ENCODE measurements around the gene UTP18. TPM values are rescaled to one million over a fixed set of nuclear protein-coding genes. Genes with fewer than 3 reads are reported as not detected.

The UTP18 gene
- total and polyA plus RNA-seq, 2 of the 13 experiments (the other 11 are each of a cell fraction or from before 2014, with no cell fraction given), result 35.2 to 104 TPM

GRCh38 chr17:51346218-51346982 lies 86.1 kb downstream of the UTP18 start (continued):
- TF ChIP-seq, protein P1, sequence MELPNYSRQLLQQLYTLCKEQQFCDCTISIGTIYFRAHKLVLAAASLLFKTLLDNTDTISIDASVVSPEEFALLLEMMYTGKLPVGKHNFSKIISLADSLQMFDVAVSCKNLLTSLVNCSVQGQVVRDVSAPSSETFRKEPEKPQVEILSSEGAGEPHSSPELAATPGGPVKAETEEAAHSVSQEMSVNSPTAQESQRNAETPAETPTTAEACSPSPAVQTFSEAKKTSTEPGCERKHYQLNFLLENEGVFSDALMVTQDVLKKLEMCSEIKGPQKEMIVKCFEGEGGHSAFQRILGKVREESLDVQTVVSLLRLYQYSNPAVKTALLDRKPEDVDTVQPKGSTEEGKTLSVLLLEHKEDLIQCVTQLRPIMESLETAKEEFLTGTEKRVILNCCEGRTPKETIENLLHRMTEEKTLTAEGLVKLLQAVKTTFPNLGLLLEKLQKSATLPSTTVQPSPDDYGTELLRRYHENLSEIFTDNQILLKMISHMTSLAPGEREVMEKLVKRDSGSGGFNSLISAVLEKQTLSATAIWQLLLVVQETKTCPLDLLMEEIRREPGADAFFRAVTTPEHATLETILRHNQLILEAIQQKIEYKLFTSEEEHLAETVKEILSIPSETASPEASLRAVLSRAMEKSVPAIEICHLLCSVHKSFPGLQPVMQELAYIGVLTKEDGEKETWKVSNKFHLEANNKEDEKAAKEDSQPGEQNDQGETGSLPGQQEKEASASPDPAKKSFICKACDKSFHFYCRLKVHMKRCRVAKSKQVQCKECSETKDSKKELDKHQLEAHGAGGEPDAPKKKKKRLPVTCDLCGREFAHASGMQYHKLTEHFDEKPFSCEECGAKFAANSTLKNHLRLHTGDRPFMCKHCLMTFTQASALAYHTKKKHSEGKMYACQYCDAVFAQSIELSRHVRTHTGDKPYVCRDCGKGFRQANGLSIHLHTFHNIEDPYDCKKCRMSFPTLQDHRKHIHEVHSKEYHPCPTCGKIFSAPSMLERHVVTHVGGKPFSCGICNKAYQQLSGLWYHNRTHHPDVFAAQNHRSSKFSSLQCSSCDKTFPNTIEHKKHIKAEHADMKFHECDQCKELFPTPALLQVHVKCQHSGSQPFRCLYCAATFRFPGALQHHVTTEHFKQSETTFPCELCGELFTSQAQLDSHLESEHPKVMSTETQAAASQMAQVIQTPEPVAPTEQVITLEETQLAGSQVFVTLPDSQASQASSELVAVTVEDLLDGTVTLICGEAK (IDR thresholded peaks at IDR 0.05), result no peak
- TF ChIP-seq, protein P1 (CRISPR knock-in tag; IDR thresholded peaks at IDR 0.05), result no peak
- TF ChIP-seq ZNF557 (CRISPR knock-in tag; IDR thresholded peaks at IDR 0.05), result no peak
- no peak for TF ChIP-seq CEBPB (IDR thresholded peaks at IDR 0.05; ENCODE audit: borderline replicate concordance, low read depth, low read length)
- TF ChIP-seq CCAR2 (optimal IDR thresholded peaks at IDR 0.05; ENCODE audit: low read depth, low read length), result no peak
- TF ChIP-seq ATRX (CRISPR knock-in tag; IDR thresholded peaks at IDR 0.05; ENCODE audit: borderline replicate concordance), result no peak
- TF ChIP-seq ZZZ3 (CRISPR knock-in tag; IDR thresholded peaks at IDR 0.05; ENCODE audit: borderline replicate concordance), result no peak
- no peak for TF ChIP-seq HIVEP1 (CRISPR knock-in tag; IDR thresholded peaks at IDR 0.05)
- no peak for TF ChIP-seq MEIS2 (CRISPR knock-in tag; IDR thresholded peaks at IDR 0.05)
- no peak for TF ChIP-seq ATM (IDR thresholded peaks at IDR 0.05; ENCODE audit: borderline replicate concordance)
- peak; percentile 73; the same call in 1 of the 2 replicates for TF ChIP-seq JUNB (CRISPR knock-in tag; IDR thresholded peaks at IDR 0.05; ENCODE audit: borderline replicate concordance)
- TF ChIP-seq ZC3H13 (CRISPR knock-in tag; IDR thresholded peaks at IDR 0.05), result no peak
- TF ChIP-seq, protein P2, sequence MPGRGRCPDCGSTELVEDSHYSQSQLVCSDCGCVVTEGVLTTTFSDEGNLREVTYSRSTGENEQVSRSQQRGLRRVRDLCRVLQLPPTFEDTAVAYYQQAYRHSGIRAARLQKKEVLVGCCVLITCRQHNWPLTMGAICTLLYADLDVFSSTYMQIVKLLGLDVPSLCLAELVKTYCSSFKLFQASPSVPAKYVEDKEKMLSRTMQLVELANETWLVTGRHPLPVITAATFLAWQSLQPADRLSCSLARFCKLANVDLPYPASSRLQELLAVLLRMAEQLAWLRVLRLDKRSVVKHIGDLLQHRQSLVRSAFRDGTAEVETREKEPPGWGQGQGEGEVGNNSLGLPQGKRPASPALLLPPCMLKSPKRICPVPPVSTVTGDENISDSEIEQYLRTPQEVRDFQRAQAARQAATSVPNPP (CRISPR knock-in tag; IDR thresholded peaks at IDR 0.05), result 0 out of 2 replicates have a peak, but pooled peaks have one; percentile 39
- no peak for TF ChIP-seq ZNF788 (CRISPR knock-in tag; IDR thresholded peaks at IDR 0.05; ENCODE audit: borderline replicate concordance)

Measured in HepG2 (cell line).